HepG2 (cell line): ENCODE results near the gene NPB. TPM values are rescaled to one million over a fixed set of nuclear protein-coding genes. Genes with fewer than 3 reads are reported as not detected.

ENCODE experiments used
- AGO1 ChIP-seq: fragments of 200-400 bp; formaldehyde crosslinking; IDR thresholded peaks from 2 replicates; pipeline ENCODE4 v1.6.1; 2017; ENCODE audit warnings: mild to moderate bottlenecking, low read depth, low read length, moderate library complexity; ENCODE audit not compliant: poor library complexity, severe bottlenecking
- BHLHE40 ChIP-seq: IDR thresholded peaks from 2 replicates; pipeline ENCODE4 v1.6.1; 2011; ENCODE audit warnings: low read length, improper control_type of control experiment
- CCDC6 ChIP-seq: sonication (generic); formaldehyde crosslinking; IDR thresholded peaks from 2 replicates; pipeline ENCODE4 v1.8.1; 2022; ENCODE audit warnings: mild to moderate bottlenecking, missing genetic modification reagents, moderate library complexity
- CREB1 ChIP-seq, 2 experiments: fragments of 450-650 bp in 1 of 2; IDR thresholded peaks; 2 replicates each; pipeline ENCODE4 v1.6.1; 2016 to 2017; ENCODE audit warnings: control low read depth in 1 of 2, mild to moderate bottlenecking in 1 of 2, missing compliant biosample characterization in 1 of 2, missing genetic modification characterization in 1 of 2
- CTCF ChIP-seq: sonication (generic); formaldehyde crosslinking; IDR thresholded peaks from 2 replicates; pipeline ENCODE4 v1.5.0; 2020; ENCODE audit warnings: mild to moderate bottlenecking, missing genetic modification reagents, moderate library complexity
- DNMT1 ChIP-seq: sonication (generic); formaldehyde crosslinking; IDR thresholded peaks from 2 replicates; pipeline ENCODE4 v1.5.1; 2020; ENCODE audit warnings: mild to moderate bottlenecking, missing genetic modification reagents
- ELF1 ChIP-seq: sonication (generic); formaldehyde crosslinking; IDR thresholded peaks from 2 replicates; pipeline ENCODE4 v1.4.0; 2020; ENCODE audit warnings: missing genetic modification reagents
- HNRNPLL ChIP-seq: fragments of 200-400 bp; formaldehyde crosslinking; IDR thresholded peaks from 2 replicates; pipeline ENCODE4 v1.6.1; 2017; ENCODE audit warnings: mild to moderate bottlenecking, low read depth, low read length; ENCODE audit not compliant: poor library complexity, severe bottlenecking
- IRF2 ChIP-seq: IDR thresholded peaks from 2 replicates; pipeline ENCODE4 v1.6.1; 2018; ENCODE audit warnings: missing genetic modification reagents, missing compliant biosample characterization
- IRX3 ChIP-seq: sonication (generic); formaldehyde crosslinking; IDR thresholded peaks from 2 replicates; pipeline ENCODE4 v1.8.1; 2023; ENCODE audit warnings: mild to moderate bottlenecking, low read depth, missing genetic modification reagents, borderline replicate concordance
- JUND ChIP-seq: sonication (generic); formaldehyde crosslinking; IDR thresholded peaks from 2 replicates; pipeline ENCODE4 v1.8.0; 2022; ENCODE audit warnings: mild to moderate bottlenecking, missing genetic modification reagents
- KAT8 ChIP-seq: IDR thresholded peaks from 2 replicates; pipeline ENCODE4 v1.6.1; 2016; ENCODE audit warnings: missing genetic modification reagents, missing compliant biosample characterization
- KDM2A ChIP-seq: sonication (generic); formaldehyde crosslinking; IDR thresholded peaks from 2 replicates; pipeline ENCODE4 v1.4.0; 2020; ENCODE audit warnings: low read depth, missing genetic modification reagents, borderline replicate concordance
- KDM3A ChIP-seq: IDR thresholded peaks from 2 replicates; pipeline ENCODE4 v1.6.1; 2018; ENCODE audit warnings: low read depth, missing compliant biosample characterization
- MBNL3 ChIP-seq: fragments of 250-450 bp; sonication (Bioruptor Pico); conservative IDR thresholded peaks from 2 replicates; pipeline ENCODE4 v1.8.0; 2022; ENCODE audit warnings: mild to moderate bottlenecking, inconsistent platforms
- NCOA1 ChIP-seq: sonication (generic); formaldehyde crosslinking; IDR thresholded peaks from 2 replicates; pipeline ENCODE4 v1.9.0; 2021; ENCODE audit warnings: missing genetic modification reagents
- NR0B2 ChIP-seq: sonication (generic); formaldehyde crosslinking; IDR thresholded peaks from 2 replicates; pipeline ENCODE4 v1.4.0; 2020; ENCODE audit warnings: mild to moderate bottlenecking, missing genetic modification reagents
- PHB2 ChIP-seq: fragments of 450-650 bp; IDR thresholded peaks from 2 replicates; pipeline ENCODE4 v1.6.1; 2018; ENCODE audit not compliant: partially characterized antibody
- TARDBP ChIP-seq: sonication (generic); formaldehyde crosslinking; IDR thresholded peaks from 2 replicates; pipeline ENCODE4 v1.8.0; 2022; ENCODE audit warnings: mild to moderate bottlenecking, missing genetic modification reagents
- ZBTB3 ChIP-seq: sonication (generic); formaldehyde crosslinking; IDR thresholded peaks from 2 replicates; pipeline ENCODE4 v1.4.0; 2020; ENCODE audit warnings: low read depth, mild to moderate bottlenecking, moderate library complexity, missing genetic modification reagents, borderline replicate concordance
- ZBTB38 ChIP-seq: sonication (generic); formaldehyde crosslinking; IDR thresholded peaks from 2 replicates; pipeline ENCODE4 v1.5.1; 2020; ENCODE audit warnings: mild to moderate bottlenecking, missing genetic modification reagents
- ZNF282 ChIP-seq: fragments of 450-650 bp; IDR thresholded peaks from 2 replicates; pipeline ENCODE4 v1.6.1; 2018; ENCODE audit not compliant: partially characterized antibody
- ZNF333 ChIP-seq: sonication (generic); formaldehyde crosslinking; IDR thresholded peaks from 2 replicates; pipeline ENCODE4 v1.4.0; 2020; ENCODE audit warnings: mild to moderate bottlenecking, missing genetic modification reagents, borderline replicate concordance
- ZNF547 ChIP-seq: sonication (generic); formaldehyde crosslinking; IDR thresholded peaks from 2 replicates; pipeline ENCODE4 v1.5.1; 2020; ENCODE audit warnings: mild to moderate bottlenecking, missing genetic modification reagents
- ZNF724P ChIP-seq: sonication (generic); formaldehyde crosslinking; IDR thresholded peaks from 2 replicates; pipeline ENCODE4 v1.8.0; 2022; ENCODE audit warnings: missing genetic modification reagents, borderline replicate concordance
- ZNF772 ChIP-seq: sonication (generic); formaldehyde crosslinking; IDR thresholded peaks from 2 replicates; pipeline ENCODE4 v1.5.0; 2020; ENCODE audit warnings: mild to moderate bottlenecking, missing genetic modification reagents
- polyA plus RNA-seq, 8 experiments: library from polyadenylated mRNA; depleted of rRNA in 3 of 8; stranded (reverse) in 7 of 8; unstranded in 1 of 8; fragments of >200 nt; fragmentation: Illumina TruSeq in 4 of 8; extraction: Trizol in 4 of 8; gene quantifications; 2 replicates each; pipeline versions ENCODE4 v1.2.1 to v1.2.3, GENCODE V29; 2011 to 2016; ENCODE audit warnings: low read depth in 4 of 8, missing spikeins in 1 of 8, mixed read lengths in 1 of 8; ENCODE audit not compliant: insufficient read depth in 1 of 8
- total RNA-seq, 5 experiments: library from RNA; depleted of rRNA; stranded (reverse); fragments of >200 nt; fragmentation: Illumina TruSeq; extraction: Trizol; gene quantifications; 2 replicates each; pipeline ENCODE4 v1.2.3, GENCODE V29; 2016; ENCODE audit warnings: low read depth in 1 of 5
- TF ChIP-seq, protein P1 (sequence below): IDR thresholded peaks from 2 replicates; pipeline ENCODE4 v1.6.1; 2018; ENCODE audit warnings: missing genetic modification reagents

Gene NPB
- total and polyA plus RNA-seq, 2 of the 13 experiments (the other 11 are each of a cell fraction or from before 2014, with no cell fraction given), result 0.11 to 0.93 TPM

- TF ChIP-seq AGO1, result peak; percentile 97
- peak; percentile 92; the same call in 1 of the 2 replicates for TF ChIP-seq CCDC6 (CRISPR knock-in tag)
- TF ChIP-seq KDM3A (CRISPR knock-in tag), result 0 out of 2 replicates have a peak, but pooled peaks have one; percentile 38
- peak; percentile 79; the same call in 1 of the 2 replicates for TF ChIP-seq ZNF724P (CRISPR knock-in tag)
- TF ChIP-seq IRF2, result peak; percentile 30; the same call in 1 of the 2 replicates
- peak; percentile 50; the same call in 1 of the 2 replicates for TF ChIP-seq ZBTB3
- TF ChIP-seq ZNF333 (CRISPR knock-in tag), result peak; percentile 80
- 0 out of 2 replicates have a peak, but pooled peaks have one; percentile 25 for TF ChIP-seq TARDBP (CRISPR knock-in tag)
- 0 out of 2 replicates have a peak, but pooled peaks have one; percentile 16 for TF ChIP-seq ELF1 (CRISPR knock-in tag)
- TF ChIP-seq, protein P1, sequence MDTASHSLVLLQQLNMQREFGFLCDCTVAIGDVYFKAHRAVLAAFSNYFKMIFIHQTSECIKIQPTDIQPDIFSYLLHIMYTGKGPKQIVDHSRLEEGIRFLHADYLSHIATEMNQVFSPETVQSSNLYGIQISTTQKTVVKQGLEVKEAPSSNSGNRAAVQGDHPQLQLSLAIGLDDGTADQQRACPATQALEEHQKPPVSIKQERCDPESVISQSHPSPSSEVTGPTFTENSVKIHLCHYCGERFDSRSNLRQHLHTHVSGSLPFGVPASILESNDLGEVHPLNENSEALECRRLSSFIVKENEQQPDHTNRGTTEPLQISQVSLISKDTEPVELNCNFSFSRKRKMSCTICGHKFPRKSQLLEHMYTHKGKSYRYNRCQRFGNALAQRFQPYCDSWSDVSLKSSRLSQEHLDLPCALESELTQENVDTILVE (CRISPR knock-in tag), result peak; percentile 69; the same call in 1 of the 2 replicates
- TF ChIP-seq PHB2, result no peak
- TF ChIP-seq ZNF547 (CRISPR knock-in tag), result 0 out of 2 replicates have a peak, but pooled peaks have one; percentile 81
- no peak for TF ChIP-seq MBNL3 (CRISPR knock-in tag)
- peak; percentile 40 for TF ChIP-seq HNRNPLL
- peak; percentile 83 for TF ChIP-seq CREB1 (IDR thresholded peaks at IDR 0.05)
- no peak for TF ChIP-seq CREB1 (CRISPR knock-in tag; IDR thresholded peaks at IDR 0.05)
- TF ChIP-seq KAT8 (CRISPR knock-in tag), result peak; percentile 25; the same call in 1 of the 2 replicates
- peak; percentile 81 for TF ChIP-seq NR0B2
- TF ChIP-seq ZBTB38 (CRISPR knock-in tag), result peak; percentile 92
- 0 out of 2 replicates have a peak, but pooled peaks have one; percentile 13 for TF ChIP-seq NCOA1 (CRISPR knock-in tag)
- peak; percentile 66; the same call in 1 of the 2 replicates for TF ChIP-seq JUND (CRISPR knock-in tag)
- TF ChIP-seq BHLHE40, result peak; percentile 74
- TF ChIP-seq DNMT1, result peak; percentile 71; the same call in 1 of the 2 replicates
- no peak for TF ChIP-seq IRX3 (CRISPR knock-in tag)
- TF ChIP-seq KDM2A (CRISPR knock-in tag), result peak; percentile 75
- TF ChIP-seq ZNF282, result no peak
- TF ChIP-seq CTCF, result peak; percentile 73
- TF ChIP-seq ZNF772, result peak; percentile 86; the same call in 1 of the 2 replicates
Observed at GRCh38 chr17:81927653-81928543, 25.9 kb downstream of the NPB start, which contains the start of gene MAFG (continued).
